ENCODE measurements around the gene TAF1C. TPM values are rescaled to one million over a fixed set of nuclear protein-coding genes. Genes with fewer than 3 reads are reported as not detected.
A peak's percentile ranks its signal among the peaks of the same experiment; 100 is the strongest.

TAF1C gene
- total RNA-seq, 6 experiments from 2014 or later, result 11.0 to 28.3 (median 19.3) TPM

DNA sequence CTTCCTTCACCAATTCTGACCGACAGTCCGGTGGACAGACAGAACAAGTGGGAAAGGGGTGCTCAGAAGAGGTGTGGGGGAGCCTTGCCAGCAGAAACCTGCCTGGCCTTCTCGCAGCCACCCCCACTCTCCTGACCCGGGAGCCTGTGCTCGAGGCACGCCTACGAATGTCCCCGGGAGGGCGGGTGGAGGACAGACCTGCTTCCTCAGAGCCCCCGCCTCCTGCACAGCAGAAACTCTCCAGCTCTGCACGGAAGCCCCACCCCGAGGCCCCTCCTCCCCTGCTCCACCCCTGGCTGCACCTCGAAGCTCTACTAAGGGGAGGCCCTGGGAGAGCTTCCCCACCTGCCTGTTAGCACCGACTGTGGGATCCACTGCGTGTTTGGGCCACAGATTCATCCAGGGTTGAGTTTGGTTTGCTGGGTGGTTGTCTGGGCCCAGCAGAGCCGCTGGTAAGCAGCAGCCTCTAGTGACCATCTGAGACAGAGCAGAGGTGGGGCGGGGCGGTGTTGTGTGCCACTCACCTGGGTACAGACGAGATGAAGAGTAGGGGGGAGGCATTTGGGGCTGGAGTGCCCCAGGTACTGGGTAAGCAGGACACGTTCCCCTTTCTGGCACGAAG is 6.2 kb downstream of the TAF1C start:
- no peaks in the 10 kb centered on the region for H3K27me3 ChIP-seq
- H3K36me3 ChIP-seq, result peaks cover 0 to 35% (median 5%) of the 10 kb centered on the region in 4 donors
- no peak for ATAC-seq
- intact Hi-C loops (cut with DNase I), result loop anchor here (10.0 kb wide), 1 partner anchor 96 kb away; no protein-coding TSS in a partner anchor
- H3K9me3 ChIP-seq, result no peaks in the 10 kb centered on the region
- H3K4me1 ChIP-seq, result peaks cover 0 to 21% (median 11%) of the 10 kb centered on the region in 4 donors
- H3K4me3 ChIP-seq, result no peak overlapping the region
- H3K27ac ChIP-seq, result no peak overlapping the region
- no peak for TF ChIP-seq CTCF (IDR thresholded peaks at IDR 0.05)
- TF ChIP-seq POLR2A (IDR thresholded peaks at IDR 0.05), result no peak
- no peak for DNase-seq
- 76% methylated on average over 5 of the region's 21 CpGs for WGBS (ENCODE audit: insufficient coverage, low coverage, low lambda C conversion rate, missing lambda C conversion rate)

- Histone ChIP-seq H3K4me3 (no peak overlapping the region), H3K27ac (no peak overlapping the region), H3K9me3 (no peaks in the 10 kb centered on the region), H3K4me1 (peaks cover 0 to 24% (median 12%) of the 10 kb centered on the region in 4 donors), H3K27me3 (no peaks in the 10 kb centered on the region), H3K36me3 (peaks cover 0 to 35% (median 5%) of the 10 kb centered on the region in 4 donors)
- intact Hi-C loops (cut with DNase I), result loop anchor here (10.0 kb wide), 1 partner anchor 95 kb away; no protein-coding TSS in a partner anchor
- ATAC-seq, result no peak
- TF ChIP-seq POLR2A (IDR thresholded peaks at IDR 0.05) (no peak), CTCF (IDR thresholded peaks at IDR 0.05) (no peak)
- DNase-seq, result no peak
- WGBS (ENCODE audit: insufficient coverage, low coverage, low lambda C conversion rate, missing lambda C conversion rate), result 86% methylated on average over 8 of the region's 33 CpGs
Observed at GRCh38 chr16:84179612-84180320, 7.1 kb downstream of the TAF1C start.

DNA sequence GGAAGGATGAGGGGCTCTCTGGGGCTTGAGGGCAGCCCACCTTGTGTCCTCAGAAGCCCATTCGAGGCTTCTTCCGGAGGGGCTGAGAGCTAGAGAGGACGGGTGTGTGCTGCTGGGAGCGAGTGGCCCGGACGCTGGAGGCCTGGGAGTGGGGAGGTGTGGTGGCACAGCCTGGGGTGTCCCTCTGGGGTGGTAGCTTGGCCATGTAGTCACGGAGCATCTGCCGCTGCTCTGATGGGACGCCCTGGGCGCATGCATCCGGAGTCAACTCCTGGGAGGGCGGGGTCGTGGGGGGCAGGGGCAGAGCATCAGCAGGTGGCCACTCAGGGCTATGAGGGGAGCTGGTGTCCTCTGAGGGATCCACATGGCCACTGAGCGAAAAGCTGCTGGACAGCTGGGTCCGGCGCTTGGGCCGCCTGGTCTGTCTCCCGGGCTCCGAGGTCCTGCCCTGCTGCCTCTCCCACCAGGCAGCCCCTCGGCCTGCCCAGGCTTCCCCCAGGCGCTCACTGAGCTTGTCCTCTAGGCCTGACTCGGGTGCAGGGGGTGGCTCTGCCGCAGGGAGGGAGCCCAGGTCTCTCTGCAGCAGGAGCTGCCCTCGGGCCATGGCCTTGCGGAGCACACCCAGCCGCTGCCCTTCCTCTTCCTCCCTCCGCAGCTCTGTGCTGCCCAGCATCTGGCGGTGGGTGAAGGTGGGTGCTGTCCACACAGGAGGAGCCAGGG is 7.8 kb downstream of the TAF1C start:
- TF ChIP-seq CTCF (IDR thresholded peaks at IDR 0.05), result no peak
- TF ChIP-seq POLR2A (IDR thresholded peaks at IDR 0.05), result no peak
- DNase-seq, result no peak
- Histone ChIP-seq H3K27me3 (no peaks in the 10 kb centered on the region), H3K4me1 (peaks cover 0 to 24% (median 12%) of the 10 kb centered on the region in 4 donors), H3K36me3 (peaks cover 0 to 35% (median 5%) of the 10 kb centered on the region in 4 donors), H3K4me3 (no peak overlapping the region), H3K27ac (no peak overlapping the region), H3K9me3 (no peaks in the 10 kb centered on the region)
- 91% methylated on average over 5 of the region's 28 CpGs for WGBS (ENCODE audit: insufficient coverage, low coverage, low lambda C conversion rate, missing lambda C conversion rate)
- intact Hi-C loops (cut with DNase I), result no loop called here
- no peak for ATAC-seq

DNA sequence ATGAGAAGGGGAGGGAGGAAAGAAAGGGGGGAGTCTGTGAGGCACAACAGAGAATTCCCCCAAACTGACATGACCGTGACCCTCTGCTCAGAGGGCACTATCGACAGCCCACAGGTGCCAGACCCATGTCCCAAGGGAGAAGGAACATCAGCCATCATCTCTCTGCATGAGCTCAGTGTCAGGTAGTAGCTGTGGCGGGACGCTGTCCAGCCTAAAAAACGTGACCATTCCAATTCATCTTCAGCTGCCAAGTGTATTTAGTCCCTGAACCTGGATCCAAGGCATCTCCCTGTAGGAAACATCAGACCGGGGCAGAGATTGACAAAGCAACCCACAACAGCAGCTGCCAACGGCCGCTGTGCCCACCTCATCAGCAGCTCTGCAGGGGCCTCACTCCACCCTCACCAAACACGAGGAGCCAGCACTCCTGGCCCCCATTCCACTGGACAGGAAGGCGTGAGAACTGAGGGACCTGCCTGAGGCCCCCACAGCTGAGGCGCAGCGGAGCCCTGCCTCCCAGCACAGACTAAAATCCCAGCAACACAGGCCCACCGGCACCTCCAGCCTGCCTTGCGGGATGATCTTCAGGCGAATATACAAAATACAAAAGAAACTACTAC is 8.6 kb downstream of the TAF1C start:
- H3K4me3 ChIP-seq, result no peak overlapping the region
- H3K36me3 ChIP-seq, result peaks cover 0 to 35% (median 5%) of the 10 kb centered on the region in 4 donors
- WGBS (ENCODE audit: insufficient coverage, low coverage, low lambda C conversion rate, missing lambda C conversion rate), result no CpG with 5 or more reads among the region's 15 CpGs
- ATAC-seq (peak in 2 of 4 donors; percentile 54 to 55), DNase-seq (no peak)
- no peak for TF ChIP-seq CTCF (IDR thresholded peaks at IDR 0.05)
- TF ChIP-seq POLR2A (IDR thresholded peaks at IDR 0.05), result no peak
- intact Hi-C loops (cut with DNase I), result no loop called here
- no peaks in the 10 kb centered on the region for H3K9me3 ChIP-seq
- no peaks in the 10 kb centered on the region for H3K27me3 ChIP-seq
- peaks cover 0 to 24% (median 12%) of the 10 kb centered on the region in 4 donors for H3K4me1 ChIP-seq
- H3K27ac ChIP-seq, result peak overlapping the region in 1 of 3 donors; percentile 72
